Stimulated activated naive CD8-positive, alpha-beta T cell treated with anti-CD3 and anti-CD28 coated beads, Interleukin-15, Interleukin-2, amounts not matched to agents 100 U/mL and 50 U/mL, for 24 hours (primary cell): ENCODE data around the gene RPUSD1.
"Not testable (repeated sequence)": the region's sequence is repeated elsewhere in the genome, so short reads cannot be mapped to it uniquely, and the experiment has no call there.

ENCODE experiments used
- ATAC-seq: fragments of 150-1000 bp; cut with Tn5 transposase; one replicate; pipeline ENCODE4 v1.10.0; 2021
- DNase-seq: peaks from one replicate; pipeline ENCODE4 v3.0.0; 2021

RPUSD1 gene

GRCh38 chr16:745739-746138 is 42.4 kb downstream of the RPUSD1 start:
- ATAC-seq (no peak), DNase-seq (peak; percentile 46)

- DNase-seq (no peak), ATAC-seq (no peak)
Measured at GRCh38 chr16:743794-744500, 44.2 kb downstream of the RPUSD1 start.

GRCh38 chr16:742894-743293 is 45.3 kb downstream of the RPUSD1 start:
- not testable (repeated sequence) for ATAC-seq, DNase-seq

GRCh38 chr16:741986-742629 is 46.1 kb downstream of the RPUSD1 start:
- no peak for ATAC-seq
- DNase-seq = no peak

- ATAC-seq (peak; percentile 77), DNase-seq (peak; percentile 94)
Measured at GRCh38 chr16:740764-741505, 47.2 kb downstream of the RPUSD1 start, which contains the start of gene CIAO3. TSS of gene CIAO3 (minus strand) at chr16:740997. CDS start at chr16:740985, 12 bp downstream.

GRCh38 chr16:740459-740763 is 47.8 kb downstream of the RPUSD1 start:
- ATAC-seq (no peak), DNase-seq (no peak)

- ATAC-seq = no peak
Measured at GRCh38 chr16:739560-740458, 48.4 kb downstream of the RPUSD1 start.

GRCh38 chr16:736936-737481 is 51.2 kb downstream of the RPUSD1 start:
- ATAC-seq (no peak), DNase-seq (no peak)

More at GRCh38 chr16:739560-740458, 48.4 kb downstream of the RPUSD1 start:
- no peak for DNase-seq

- ATAC-seq = peak; percentile 70
Measured at GRCh38 chr16:735982-736453, 52.2 kb downstream of the RPUSD1 start.

GRCh38 chr16:734981-735881 is 53.0 kb downstream of the RPUSD1 start:
- ATAC-seq = no peak
- DNase-seq = no peak

More at GRCh38 chr16:735982-736453, 52.2 kb downstream of the RPUSD1 start:
- peak; percentile 60 for DNase-seq
